ENCODE data around the gene TBL1X.
"Not testable (repeated sequence)": the region's sequence is repeated elsewhere in the genome, so short reads cannot be mapped to it uniquely, and the experiment has no call there.

TBL1X gene

DNA sequence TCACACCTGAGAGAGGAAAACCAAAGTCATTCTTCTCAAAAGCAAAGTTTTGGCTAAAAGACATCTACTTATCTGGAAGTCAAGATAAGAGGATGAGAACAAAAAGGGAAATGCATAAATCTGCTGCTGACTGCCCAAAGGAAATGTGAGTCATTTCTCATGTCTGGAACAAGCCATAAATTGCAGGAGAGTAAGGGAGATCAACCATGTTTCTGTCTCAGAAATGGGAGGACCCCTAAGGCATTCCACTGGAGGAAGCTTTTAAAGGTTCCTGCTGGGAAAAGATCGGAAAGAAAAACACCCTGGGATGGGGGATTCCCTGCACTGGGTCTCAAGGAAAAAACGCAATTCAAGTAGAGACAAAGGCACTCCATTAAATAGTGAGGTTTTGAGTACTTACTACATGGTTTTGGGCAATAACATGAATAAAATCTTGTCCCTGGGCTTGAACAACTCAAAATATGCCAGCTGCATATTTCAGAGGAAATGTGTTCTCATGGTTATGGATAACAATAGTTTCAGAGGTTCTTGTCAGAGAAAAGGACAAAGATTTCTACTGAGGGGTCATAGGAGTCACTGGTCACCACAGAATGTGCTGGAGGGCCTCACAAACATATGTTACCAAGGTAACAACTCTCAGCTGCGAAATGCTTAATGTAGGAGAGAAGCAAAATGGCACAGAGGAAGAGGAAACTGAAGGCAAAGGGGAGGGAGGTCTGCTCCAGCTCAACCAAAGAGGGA is 281.5 kb downstream of the TBL1X start:
- in situ Hi-C loops (cut with MboI; ENCODE audit: low sequenced_read_pairs): no loop called here

DNA sequence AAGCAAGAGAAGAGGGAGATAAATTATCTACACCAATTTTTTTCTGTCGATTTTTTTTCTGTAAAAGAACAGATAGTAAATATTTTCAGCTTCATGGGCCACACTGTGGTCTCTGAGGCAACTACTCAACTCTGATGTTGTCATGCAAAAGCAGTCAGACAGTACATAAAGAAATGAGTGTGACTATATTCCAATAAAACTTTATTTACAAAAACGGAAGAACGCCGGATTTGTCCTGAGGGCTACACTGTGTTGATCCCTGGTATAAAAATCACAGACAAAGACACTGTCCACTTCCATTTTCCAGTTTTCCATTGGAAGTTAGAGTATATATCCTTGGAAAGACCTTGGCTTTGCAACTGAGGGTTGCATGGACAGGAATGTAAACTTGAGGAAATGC is 282.8 kb downstream of the TBL1X start:
- in situ Hi-C loops (cut with MboI; ENCODE audit: low sequenced_read_pairs): no loop called here

DNA sequence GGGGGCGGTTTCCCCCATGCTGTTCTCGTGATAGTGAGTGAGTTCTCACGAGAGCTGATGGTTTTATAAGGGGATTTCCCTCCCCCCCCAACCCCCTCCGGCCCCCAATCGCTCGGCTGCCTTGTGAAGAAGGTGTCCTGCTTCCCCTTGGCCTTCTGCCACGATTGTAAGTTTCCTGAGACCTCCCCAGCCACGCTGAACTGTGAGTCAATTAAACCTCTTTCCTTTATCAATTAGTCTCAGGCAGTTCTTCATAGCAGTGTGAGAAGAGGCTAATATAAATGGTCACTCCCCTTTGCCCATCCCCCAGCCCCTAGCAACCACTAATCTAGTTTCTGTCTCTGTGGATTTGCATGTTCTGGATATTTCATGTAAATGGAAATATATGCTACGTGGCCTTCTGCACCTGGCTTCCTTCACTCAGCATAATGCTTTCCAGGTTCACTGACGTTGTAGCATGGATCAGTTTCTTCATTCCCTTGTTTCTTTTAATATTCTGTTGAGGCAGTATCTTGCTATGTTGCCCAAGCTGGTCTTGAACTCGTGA is 284.4 kb downstream of the TBL1X start:
- in situ Hi-C loops (cut with MboI; ENCODE audit: low sequenced_read_pairs): no loop called here

DNA sequence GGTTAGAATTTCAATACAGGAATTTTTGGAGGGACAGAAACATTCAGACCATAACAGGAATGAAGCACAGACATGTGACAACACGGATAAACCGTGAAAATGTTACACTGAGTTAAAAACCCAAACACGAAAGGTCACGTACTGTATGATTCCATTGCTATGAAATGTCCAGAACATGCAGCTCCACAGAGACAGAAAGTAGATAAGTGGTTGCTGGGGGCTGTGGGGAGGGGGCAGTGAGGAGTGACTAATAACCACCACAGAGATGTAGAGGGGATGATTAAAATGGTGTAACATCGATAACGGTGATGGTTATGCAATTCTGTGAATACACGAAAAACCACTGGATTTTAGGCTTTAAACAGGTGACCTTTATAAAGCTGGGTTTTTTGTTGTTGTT is 292.5 kb downstream of the TBL1X start:
- in situ Hi-C loops (cut with MboI; ENCODE audit: low sequenced_read_pairs): no loop called here

DNA sequence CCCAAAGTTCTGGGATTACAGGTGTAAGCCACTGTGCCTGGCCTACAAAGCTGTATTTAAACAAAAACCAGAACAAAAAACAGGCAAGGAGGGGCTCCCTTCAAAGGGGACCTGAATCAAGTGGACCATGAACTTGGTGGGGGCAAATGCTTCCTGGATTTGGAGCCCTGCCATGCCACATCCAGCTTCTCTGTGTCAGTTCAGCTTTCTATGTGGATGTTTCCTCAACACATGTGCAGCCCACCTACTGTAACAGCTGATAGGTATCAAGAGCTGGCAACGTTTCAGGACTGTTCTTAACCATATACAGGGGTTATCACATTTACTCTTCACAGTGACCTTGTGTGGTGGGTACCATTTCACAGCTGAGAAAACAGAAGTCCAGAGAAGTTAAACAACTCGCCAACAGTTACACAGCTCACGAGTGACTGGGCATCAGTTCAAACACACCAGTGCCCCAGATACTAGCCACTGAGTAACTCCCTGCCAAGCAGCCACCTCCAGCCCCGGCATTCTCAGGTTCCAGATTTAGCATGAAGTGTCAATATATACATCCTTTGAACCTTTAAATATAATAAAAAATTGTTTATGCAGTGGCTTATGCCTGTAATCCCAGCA is 293.3 kb downstream of the TBL1X start:
- in situ Hi-C loops (cut with MboI; ENCODE audit: low sequenced_read_pairs): no loop called here

DNA sequence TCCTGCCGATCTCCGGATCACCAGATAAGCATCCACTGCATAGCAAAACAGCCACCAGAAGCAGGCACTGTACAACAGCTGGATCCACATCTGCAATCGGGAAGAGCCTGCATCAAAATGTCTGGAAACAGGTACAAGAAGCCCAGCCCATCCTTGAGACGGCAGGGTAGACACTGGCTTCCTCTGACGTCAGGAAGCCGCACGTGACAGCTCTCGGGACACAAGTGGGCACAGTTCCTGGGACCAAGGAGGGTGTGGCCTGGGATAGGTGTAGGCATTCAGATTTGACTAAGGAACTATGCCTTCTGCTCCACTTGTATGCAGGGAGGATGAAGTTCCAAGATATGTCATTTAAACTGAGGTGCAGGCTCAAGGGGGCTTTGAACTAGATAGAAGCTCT is 294.5 kb downstream of the TBL1X start:
- in situ Hi-C loops (cut with MboI; ENCODE audit: low sequenced_read_pairs): no loop called here

DNA sequence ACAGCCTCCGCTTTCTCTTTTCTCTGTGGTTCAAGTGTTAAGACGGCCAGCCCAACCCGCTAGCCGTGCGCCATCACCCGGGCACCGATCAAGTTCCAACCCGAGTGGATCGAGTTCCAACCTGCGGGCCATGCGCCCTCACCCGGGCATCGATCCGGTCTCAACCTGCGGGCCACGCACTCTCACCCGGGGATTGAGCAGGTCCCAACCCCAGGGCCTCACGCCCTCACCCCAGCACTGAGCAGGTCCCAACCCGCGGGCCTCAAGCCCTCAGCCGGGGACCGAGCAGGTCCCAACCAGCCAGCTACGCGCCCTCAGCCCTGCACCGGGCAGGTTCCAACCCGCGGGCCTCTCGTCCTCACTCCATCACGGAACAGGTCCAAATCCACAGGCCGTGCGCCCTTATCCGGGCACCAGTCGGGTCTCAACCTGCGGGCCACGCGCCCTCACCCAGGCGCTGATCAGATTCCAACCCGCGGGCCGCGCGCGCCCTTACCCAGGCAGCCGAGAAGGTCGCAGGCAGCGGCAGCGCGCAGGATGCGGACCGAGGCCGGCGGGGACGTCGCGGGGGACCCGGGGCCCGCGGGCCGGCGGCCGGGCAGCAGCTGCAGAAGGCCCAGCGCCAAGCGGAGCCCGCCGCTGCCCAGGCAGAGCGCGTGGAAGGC is 300.3 kb downstream of the TBL1X start:
- in situ Hi-C loops (cut with MboI; ENCODE audit: low sequenced_read_pairs): no loop called here

DNA sequence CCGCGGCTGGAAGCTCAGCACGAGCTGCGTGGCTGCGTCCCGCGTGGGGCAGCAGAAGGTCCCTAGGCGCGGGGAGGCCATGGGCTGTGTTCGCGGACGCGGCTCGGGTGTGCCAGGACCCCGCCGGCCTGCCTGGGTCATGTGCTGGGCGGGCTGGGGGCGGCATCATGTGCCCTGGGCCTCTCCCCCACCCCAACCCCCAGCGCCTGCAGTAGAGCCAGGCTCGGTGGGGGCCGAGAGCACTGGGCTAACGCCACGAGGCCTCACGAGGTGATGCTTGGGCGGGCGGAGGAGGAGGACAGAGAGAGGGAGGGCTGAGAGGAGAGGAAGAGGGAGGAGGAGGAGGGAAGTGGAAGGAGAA is 300.9 kb downstream of the TBL1X start, which contains the start of gene GPR143:
GPR143 (minus strand) TSS at position 111 of the 361 bp plus-strand sequence; CDS start at position 81, 30 bp downstream.
- in situ Hi-C loops (cut with MboI; ENCODE audit: low sequenced_read_pairs): no loop called here

DNA sequence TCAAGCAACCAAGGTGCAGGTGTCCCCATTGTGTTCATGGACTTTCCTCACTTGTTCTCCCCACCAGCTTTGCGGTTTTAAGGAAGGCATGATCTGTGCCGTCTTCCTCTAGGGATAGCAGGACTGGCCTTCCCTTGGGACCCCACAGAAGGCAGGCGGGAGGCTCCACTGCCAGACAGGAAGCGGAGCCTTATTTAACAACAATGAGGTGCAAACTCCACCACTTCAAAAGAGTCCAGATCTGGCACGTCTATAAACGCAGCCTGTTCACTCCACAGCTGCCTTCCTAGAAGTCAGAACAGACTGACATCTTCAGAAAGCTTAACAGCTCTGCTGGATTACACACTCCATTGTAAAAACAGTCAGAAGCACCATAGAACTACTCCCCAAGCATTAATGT is 302.5 kb downstream of the TBL1X start:
- in situ Hi-C loops (cut with MboI; ENCODE audit: low sequenced_read_pairs): no loop called here

DNA sequence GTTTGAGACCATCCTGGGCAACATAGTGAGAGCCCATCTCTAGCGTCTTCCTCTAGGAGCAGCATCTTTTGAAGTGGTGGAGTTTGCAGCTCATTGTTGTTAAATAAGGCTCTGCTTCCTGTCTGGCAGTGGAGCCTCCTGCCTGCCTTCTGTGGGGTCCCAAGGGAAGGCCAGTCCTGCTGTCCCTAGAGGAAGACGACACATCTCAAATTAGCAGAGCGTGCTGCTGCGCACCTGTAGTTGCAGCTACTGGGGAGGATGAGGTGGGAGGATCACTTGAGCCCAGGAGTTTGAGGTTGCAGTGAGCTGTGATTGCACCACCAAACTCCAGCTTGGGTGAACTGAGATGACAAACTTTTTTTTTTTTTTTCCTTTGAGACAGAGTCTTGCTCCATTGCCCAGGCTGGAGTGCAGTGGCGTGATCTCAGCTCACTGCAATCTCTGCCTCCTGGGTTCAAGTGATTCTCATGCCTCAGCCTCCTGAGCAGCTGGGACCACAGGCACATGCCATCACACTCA is 303.5 kb downstream of the TBL1X start:
- in situ Hi-C loops (cut with MboI; ENCODE audit: low sequenced_read_pairs): not testable (repeated sequence)

DNA sequence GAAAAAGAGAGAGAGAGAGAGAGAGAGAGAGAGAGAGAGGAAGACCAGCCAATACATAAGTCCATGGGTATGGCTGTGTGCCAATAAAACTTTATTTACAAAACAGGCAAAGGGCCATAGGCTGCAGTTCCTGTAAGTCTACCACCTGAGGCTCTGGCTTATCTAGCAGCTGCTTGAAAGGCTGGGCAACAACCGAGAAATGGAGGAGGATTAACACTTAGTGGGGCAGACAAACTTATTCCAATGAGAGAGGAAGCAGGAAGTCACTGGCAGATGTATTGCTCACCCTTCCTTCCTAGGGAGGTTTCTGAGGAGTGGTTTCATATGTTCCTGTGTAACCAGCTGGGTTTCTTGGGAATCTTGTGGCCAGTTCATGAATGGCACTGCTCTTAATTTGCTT is 305.5 kb downstream of the TBL1X start:
- in situ Hi-C loops (cut with MboI; ENCODE audit: low sequenced_read_pairs): no loop called here

DNA sequence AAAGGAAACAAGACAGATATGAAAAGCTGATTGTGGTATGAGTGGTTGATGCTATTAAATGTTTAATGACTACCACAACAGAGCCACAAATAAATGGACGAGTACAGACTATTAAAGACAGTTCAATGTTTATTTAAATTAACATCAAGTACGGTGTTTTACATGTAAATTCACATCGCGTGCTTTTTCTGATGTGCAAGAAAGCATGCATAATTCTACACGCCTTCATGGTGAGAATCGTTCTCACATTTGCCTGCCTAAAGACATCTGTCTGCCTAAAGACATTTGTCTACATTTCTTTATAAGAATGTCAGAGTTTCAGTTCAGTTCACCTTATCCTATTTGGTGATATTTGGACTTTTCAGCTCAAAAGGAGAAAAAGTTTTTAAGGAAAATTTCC is 308.1 kb downstream of the TBL1X start:
- in situ Hi-C loops (cut with MboI; ENCODE audit: low sequenced_read_pairs): no loop called here

DNA sequence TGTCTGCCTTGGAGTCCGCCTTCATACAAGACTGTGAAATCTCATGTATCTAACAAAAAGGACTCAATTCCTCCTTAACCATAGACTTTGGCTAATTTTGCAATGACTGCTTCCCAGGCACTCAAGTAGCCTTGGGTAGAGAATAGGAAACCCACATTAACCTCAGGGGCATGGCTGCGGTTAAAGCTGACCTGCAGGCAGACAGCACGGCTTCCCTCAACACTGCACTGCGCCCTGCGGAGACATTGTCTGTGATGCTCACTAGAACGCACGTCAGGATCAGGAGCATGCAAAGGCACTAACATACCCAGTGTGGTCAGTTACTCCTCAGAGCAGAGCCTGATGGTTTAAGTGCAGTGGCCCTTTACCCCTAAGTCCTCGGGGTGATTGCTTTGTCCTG is 311.1 kb downstream of the TBL1X start:
- in situ Hi-C loops (cut with MboI; ENCODE audit: low sequenced_read_pairs): no loop called here

DNA sequence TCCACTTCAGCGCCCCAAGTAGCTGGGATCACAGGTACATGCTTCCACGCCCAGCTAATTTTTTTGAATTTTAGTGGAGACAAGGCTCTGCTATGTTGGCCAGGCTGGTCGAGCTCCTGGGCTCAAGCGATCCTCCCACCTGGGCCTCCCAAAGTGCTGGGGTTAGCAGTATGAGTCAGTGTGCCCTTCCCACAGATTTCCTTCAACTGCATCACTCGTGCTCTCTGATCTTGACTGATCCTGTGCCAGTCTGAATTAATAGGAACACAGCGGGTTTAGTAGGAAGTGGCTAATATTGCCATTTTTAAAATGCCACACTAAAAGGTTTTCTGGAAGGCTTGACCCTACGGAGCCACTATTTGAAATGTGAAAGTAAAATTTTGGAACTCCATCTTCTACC is 317.1 kb downstream of the TBL1X start:
- in situ Hi-C loops (cut with MboI; ENCODE audit: low sequenced_read_pairs): no loop called here

DNA sequence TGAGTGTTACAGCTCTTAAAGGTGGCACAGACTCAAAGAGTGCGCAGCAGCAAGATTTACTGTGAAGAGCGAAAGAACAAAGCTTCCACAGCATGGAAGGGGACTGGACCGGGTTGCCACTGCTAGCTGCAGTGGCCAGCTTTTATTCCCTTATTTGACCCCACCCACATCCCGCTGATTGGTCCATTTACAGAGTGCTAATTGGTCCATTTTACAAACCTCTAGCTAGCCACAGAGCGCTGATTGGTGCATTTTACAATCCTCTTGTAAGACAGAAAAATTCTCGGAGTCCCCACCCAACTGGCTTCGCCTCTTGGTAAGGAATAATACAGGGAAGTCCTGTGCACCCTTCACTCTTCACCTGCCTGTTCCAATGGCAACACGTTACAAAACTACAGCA is 319.5 kb downstream of the TBL1X start:
- in situ Hi-C loops (cut with MboI; ENCODE audit: low sequenced_read_pairs): no loop called here

DNA sequence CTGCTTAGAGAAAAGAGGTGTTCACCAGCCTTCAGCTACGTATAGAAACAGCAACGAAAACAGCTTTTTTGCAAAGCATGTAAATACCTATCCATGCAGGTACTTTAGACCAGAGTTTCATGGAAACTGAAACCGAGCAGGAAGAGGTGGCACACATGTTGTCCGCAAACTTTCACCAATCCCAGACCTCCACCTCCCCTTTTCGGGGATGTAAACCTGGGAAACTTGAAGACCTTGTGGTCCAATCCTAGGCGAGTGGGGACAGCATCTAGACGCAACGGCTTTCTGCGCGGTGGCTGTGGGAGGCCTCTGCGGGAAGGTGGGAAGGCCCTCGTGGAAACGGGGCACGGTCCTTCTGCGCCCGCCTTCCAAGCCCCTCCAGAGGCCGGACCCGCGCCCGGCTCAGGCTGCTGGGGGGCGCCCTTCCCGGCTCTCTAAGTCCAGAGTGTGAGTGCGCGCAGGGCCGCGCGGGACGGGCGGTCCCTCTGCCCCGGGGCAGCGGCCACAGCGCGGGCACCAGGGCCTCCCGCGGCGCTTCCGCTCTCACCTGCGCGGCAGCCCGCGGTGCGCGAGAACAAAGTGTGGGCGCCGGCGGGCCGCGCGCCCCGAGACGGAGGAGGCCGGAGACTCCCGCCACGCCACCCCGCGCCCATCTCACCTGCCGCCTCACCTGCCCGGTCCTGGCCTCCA is 320.5 kb downstream of the TBL1X start:
- in situ Hi-C loops (cut with MboI; ENCODE audit: low sequenced_read_pairs): no loop called here

DNA sequence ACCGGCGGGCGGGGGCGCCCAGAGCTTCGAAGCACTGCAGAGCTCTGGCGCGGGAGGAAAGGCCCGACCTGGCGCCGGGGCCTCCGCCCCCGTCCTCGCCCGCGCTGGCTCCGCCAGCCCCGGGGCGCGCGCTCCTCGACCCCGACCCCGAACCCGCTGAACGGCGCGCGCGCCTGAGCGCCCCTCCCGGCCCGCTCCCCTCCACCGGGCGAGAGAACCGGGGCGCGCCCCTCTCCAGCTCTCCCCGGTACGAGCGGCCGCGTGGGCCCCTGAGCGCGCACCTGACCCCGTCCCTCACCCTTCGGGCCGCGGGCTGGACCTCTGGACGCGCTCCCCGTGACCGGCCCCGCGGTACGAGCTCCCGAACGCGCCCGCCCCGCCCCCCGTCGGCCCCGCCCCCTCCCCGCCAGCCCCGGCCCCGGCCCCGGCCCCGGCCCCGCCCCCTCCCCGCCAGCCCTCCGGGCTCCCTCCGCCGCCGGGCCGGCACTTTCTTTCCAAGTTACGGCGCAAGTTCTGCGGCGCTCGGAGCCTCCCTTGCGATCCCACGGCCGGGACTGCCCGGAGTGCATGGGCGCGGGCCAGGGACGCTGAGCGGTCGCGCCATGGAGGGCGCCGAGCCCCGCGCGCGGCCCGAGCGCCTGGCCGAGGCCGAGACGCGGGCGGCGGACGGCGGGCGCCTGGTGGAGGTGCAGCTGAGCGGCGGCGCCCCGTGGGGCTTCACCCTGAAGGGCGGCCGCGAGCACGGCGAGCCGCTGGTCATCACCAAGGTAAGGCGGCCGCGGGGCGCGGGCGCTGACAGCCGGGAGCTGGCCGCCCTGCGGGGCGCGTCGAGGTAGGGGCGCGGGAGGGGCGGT is 321.3 kb downstream of the TBL1X start, which contains the start of gene SHROOM2:
SHROOM2 (plus strand) TSS at position 486 of the 854 bp plus-strand sequence; CDS start at position 603, 117 bp downstream.
- in situ Hi-C loops (cut with MboI; ENCODE audit: low sequenced_read_pairs): no loop called here

DNA sequence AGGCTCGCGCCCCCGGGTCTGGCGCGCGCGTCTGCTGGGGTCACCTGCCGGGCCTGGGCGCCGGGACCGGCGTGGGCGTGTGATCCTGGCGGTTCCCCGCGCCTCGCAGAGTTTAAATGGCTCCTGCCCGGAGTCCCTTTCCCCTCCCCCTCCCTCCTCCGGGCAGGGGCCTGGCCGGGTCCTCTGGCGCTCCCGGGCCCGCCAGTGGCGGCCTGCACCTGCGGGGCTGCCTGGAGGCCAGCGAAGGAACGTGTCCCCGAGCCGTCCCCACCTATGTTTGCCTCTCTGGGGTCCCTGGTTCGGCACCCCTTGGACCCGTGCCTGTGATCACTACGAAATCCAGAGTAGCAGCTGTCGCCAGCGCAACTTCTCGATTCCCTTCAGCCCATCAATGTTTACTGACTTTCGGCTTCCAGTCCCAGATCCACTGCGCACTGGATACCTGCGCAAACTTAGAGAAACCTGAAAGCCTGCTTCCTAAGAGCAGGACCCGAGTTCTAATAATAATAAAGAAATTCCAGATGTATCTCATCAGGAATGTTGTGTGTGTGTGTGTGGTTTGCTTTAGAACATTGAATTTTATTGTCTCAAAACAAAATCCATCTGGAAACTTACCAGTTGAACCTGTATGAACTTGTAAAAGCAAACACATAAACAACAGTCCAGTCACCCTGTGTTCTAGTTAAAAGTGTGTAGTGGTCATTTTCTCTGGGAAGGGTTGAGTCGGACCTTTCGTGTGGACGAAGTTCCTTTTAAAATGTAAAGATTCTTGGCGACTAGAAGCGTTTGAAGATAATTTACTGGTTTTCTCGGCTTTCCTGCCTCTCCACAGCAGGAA is 322.2 kb downstream of the TBL1X start:
- in situ Hi-C loops (cut with MboI; ENCODE audit: low sequenced_read_pairs): no loop called here

DNA sequence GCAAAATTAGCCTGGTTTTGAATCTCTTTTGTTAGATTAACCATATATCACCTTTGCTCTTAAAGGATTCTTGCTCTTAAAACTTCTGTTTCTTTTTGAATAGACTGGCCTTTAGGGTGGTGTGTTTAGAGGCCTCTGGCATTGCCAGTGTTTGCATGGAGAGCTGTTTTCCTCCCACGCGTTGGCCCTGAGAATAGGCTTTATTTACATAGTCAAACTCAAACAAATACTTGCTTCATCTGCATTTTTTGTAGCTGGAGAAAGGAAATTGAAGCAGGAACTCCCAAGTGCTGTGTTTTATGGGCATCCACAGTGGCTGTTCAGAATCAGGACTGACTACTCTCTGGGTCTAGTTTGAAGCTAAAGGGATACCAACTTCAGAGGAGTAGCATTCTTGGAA is 324.1 kb downstream of the TBL1X start:
- in situ Hi-C loops (cut with MboI; ENCODE audit: low sequenced_read_pairs): no loop called here
